ENCODE data around the gene FTL.

FTL gene

DNA sequence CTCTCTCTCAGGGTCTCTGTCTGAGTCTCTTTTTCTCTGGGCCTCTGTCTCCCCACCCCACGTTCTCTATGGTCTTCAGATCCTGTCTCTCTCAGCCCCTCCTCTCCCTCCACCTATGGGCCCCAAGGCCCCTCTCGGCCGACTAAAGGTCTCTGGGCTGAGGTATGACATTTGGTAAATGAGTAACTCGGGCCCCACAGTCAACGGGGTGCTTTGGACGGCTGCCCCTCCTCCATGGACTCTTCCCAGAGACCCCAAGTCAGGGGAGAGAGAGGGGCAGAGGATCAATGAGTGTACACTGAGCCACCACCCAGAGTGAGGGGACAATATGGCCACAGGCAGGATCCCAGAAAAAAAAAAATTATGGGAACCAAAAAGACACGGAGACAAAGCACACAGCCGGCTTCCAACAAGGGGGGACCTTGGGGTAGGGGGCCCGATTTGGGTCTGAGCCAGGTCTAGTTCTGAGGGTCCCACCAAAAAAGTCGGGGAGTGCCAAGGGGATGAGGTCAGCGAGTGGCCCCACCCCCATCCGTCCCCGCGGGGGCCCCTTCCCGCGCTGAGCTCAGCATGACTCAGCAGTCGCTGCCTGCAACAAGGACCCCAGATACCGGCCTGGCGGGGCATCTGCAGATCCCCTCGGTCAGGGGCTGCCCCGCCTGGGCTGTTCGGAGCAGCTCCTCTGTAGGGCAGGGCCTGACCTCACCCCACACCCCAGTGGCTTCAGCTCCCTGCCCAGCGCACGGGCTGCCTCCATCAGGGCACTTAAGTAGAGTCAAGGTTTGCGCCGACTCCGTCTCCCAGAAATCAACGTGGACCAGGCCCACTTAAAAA, 1.5 kb upstream of the FTL start:
- no peak for ATAC-seq (replicated peaks; ENCODE audit: extremely low read depth, poor library complexity, severe bottlenecking)
- Mint-ChIP-seq H3K36me3 (ENCODE audit: insufficient read depth) (peaks cover 26% of the 10 kb centered on the region), H3K27ac (ENCODE audit: low read depth) (peak overlapping the region; percentile 99), H3K9me3 (no peaks in the 10 kb centered on the region), H3K4me1 (peaks cover 58% of the 10 kb centered on the region), H3K27me3 (no peaks in the 10 kb centered on the region), H3K4me3 (peak overlapping the region; percentile 99)
- no peak for DNase-seq (ENCODE audit: low spot score in 2 of 2)

- Mint-ChIP-seq H3K9me3 (no peaks in the 10 kb centered on the region), H3K4me1 (peaks cover 58% of the 10 kb centered on the region), H3K4me3 (peak overlapping the region; percentile 99), H3K36me3 (ENCODE audit: insufficient read depth) (peaks cover 27% of the 10 kb centered on the region), H3K27me3 (no peaks in the 10 kb centered on the region), H3K27ac (ENCODE audit: low read depth) (peak overlapping the region; percentile 99)
- no peak for ATAC-seq (replicated peaks; ENCODE audit: extremely low read depth, poor library complexity, severe bottlenecking)
- DNase-seq (ENCODE audit: low spot score in 2 of 2): no peak
Observed at GRCh38 chr19:48964205-48965039, 687 bp upstream of the FTL start.

DNA sequence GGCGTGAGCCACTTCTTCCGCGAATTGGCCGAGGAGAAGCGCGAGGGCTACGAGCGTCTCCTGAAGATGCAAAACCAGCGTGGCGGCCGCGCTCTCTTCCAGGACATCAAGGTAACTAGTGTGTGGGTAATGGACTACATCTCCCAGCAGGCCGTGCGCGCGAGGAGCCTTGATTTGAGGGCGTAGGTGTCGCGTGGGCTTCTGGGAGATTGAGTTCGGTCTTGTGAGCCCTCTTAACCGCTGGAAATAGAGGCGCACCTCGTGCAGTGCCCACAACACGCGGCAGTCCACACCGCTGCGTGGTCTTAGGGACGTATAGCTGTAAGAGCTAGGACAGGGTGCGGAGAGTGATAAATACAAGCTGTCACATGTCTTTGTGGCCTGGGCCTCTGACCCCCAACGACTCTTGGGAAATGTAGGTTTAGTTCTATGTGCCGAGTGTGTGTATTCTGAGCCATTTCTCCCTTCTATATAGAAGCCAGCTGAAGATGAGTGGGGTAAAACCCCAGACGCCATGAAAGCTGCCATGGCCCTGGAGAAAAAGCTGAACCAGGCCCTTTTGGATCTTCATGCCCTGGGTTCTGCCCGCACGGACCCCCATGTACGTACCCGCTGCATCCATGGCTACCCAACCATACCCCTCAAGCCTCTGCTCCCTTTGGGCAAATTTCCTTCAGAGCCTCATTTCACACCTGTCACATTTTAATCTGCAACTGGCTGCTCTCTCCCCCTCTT, 864 bp downstream of the FTL start:
- Mint-ChIP-seq H3K27ac (ENCODE audit: low read depth) (peak overlapping the region; percentile 99), H3K36me3 (ENCODE audit: insufficient read depth) (peaks cover 27% of the 10 kb centered on the region), H3K9me3 (no peaks in the 10 kb centered on the region), H3K4me3 (peak overlapping the region; percentile 99), H3K4me1 (peaks cover 63% of the 10 kb centered on the region), H3K27me3 (no peaks in the 10 kb centered on the region)
- peak; percentile 80 to 82 for DNase-seq (ENCODE audit: low spot score in 2 of 2)
- ATAC-seq (replicated peaks; ENCODE audit: extremely low read depth, poor library complexity, severe bottlenecking): peak; percentile 78

GRCh38 chr19:48966541-48967345, 1.6 kb downstream of the FTL start:
- Mint-ChIP-seq H3K36me3 (ENCODE audit: insufficient read depth) (peaks cover 23% of the 10 kb centered on the region), H3K27ac (ENCODE audit: low read depth) (peak overlapping the region; percentile 99), H3K4me3 (peak overlapping the region; percentile 99), H3K4me1 (peaks cover 63% of the 10 kb centered on the region), H3K27me3 (no peaks in the 10 kb centered on the region), H3K9me3 (no peaks in the 10 kb centered on the region)
- no peak for ATAC-seq (replicated peaks; ENCODE audit: extremely low read depth, poor library complexity, severe bottlenecking)
- DNase-seq (ENCODE audit: low spot score in 2 of 2): no peak

DNA sequence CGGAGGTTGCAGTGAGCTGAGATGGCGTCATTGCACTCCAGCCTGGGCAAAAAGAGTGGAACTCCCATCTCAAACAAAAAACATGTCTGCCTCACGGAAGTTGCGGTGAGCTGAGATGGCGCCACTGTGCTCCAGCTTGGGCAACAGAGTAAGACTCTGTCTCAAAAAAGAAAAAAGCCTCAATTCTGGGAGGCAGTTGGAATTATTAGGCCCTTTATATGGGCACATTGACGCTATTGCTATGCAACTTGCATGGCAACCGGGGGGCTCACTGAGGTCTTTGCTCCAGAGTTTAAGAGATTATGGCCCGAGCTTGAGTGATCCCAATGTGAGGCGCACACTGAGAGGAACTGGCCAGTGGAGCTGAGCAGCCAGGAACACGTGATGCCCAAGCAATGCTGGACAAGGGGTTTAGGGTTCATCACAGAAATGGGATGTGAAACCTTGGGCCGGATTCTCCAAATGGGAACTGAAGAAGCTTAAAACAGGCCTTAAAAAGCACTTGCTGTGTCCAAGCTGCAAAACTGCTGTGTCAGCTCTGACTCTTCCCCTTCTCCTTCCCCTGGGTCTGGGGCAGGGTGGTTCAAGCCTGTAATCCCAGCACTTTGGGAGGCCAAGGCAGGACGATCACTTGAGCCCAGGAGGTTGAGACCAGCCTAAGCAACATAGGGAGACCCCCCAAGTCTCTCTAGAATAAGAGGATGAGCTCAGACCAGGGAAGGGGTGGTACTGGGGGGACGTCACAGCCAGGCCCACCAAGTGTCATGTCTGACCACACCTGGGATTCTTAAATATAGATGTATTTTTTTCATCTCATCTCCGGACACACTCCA, 2.5 kb downstream of the FTL start:
- Mint-ChIP-seq H3K27ac (ENCODE audit: low read depth) (no peak overlapping the region), H3K27me3 (no peaks in the 10 kb centered on the region), H3K9me3 (no peaks in the 10 kb centered on the region), H3K36me3 (ENCODE audit: insufficient read depth) (peaks cover 23% of the 10 kb centered on the region), H3K4me1 (peaks cover 55% of the 10 kb centered on the region), H3K4me3 (no peak overlapping the region)
- no peak for DNase-seq (ENCODE audit: low spot score in 2 of 2)
- no peak for ATAC-seq (replicated peaks; ENCODE audit: extremely low read depth, poor library complexity, severe bottlenecking)

- no peak for ATAC-seq (replicated peaks; ENCODE audit: extremely low read depth, poor library complexity, severe bottlenecking)
- Mint-ChIP-seq H3K9me3 (no peaks in the 10 kb centered on the region), H3K27me3 (no peaks in the 10 kb centered on the region), H3K4me3 (no peak overlapping the region), H3K36me3 (ENCODE audit: insufficient read depth) (peaks cover 25% of the 10 kb centered on the region), H3K4me1 (peaks cover 49% of the 10 kb centered on the region), H3K27ac (ENCODE audit: low read depth) (no peak overlapping the region)
- DNase-seq (ENCODE audit: low spot score in 2 of 2): no peak
Observed at GRCh38 chr19:48968179-48968661, 3.1 kb downstream of the FTL start.

GRCh38 chr19:48968813-48969218, 3.7 kb downstream of the FTL start:
- no peak for ATAC-seq (replicated peaks; ENCODE audit: extremely low read depth, poor library complexity, severe bottlenecking)
- Mint-ChIP-seq H3K4me1 (peaks cover 43% of the 10 kb centered on the region), H3K36me3 (ENCODE audit: insufficient read depth) (peaks cover 24% of the 10 kb centered on the region), H3K27ac (ENCODE audit: low read depth) (no peak overlapping the region), H3K4me3 (no peak overlapping the region), H3K9me3 (no peaks in the 10 kb centered on the region), H3K27me3 (no peaks in the 10 kb centered on the region)
- DNase-seq (ENCODE audit: low spot score in 2 of 2): no peak

- DNase-seq (ENCODE audit: low spot score in 2 of 2) (no peak), ATAC-seq (replicated peaks; ENCODE audit: extremely low read depth, poor library complexity, severe bottlenecking) (no peak)
- Mint-ChIP-seq H3K4me3 (no peak overlapping the region), H3K36me3 (ENCODE audit: insufficient read depth) (peaks cover 24% of the 10 kb centered on the region), H3K4me1 (peaks cover 36% of the 10 kb centered on the region), H3K27ac (ENCODE audit: low read depth) (no peak overlapping the region), H3K27me3 (no peaks in the 10 kb centered on the region), H3K9me3 (no peaks in the 10 kb centered on the region)
Observed at GRCh38 chr19:48969276-48970138, 4.4 kb downstream of the FTL start.

DNA sequence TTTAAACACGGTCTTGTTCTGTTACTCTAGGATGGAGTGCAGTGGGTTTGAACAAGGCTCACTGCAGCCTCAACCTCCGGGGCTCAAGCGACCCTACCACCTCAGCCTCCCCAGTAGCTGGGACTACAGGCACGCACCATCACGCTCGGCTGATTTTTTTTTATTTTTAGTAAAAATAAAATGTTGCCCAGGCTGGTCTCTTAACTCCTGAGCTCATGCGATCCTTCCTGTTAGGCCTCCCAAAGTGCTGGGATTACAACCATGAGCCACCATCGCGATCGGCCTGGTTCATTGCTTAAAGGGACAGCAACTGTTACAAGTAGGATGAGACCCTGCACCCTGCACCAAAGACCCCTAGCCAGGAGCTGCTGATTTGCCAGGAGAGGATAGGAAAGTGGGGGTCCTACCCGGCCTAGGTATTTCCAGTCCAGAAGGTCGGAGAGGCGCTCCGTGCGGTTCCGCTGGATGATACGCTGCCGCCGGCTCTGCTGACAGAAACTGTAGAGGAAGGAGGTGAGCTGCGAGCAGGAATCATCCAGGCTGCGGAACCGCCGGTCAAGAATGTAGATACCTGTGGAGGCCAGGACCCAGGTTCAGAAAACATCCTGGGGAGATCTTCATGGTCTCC, 5.1 kb downstream of the FTL start:
- peaks cover 20% of the 10 kb centered on the region for H3K36me3 Mint-ChIP-seq (ENCODE audit: insufficient read depth)
- H3K4me3 Mint-ChIP-seq: no peak overlapping the region
- H3K27ac Mint-ChIP-seq (ENCODE audit: low read depth): no peak overlapping the region
- H3K9me3 Mint-ChIP-seq: no peaks in the 10 kb centered on the region
- ATAC-seq (replicated peaks; ENCODE audit: extremely low read depth, poor library complexity, severe bottlenecking) (no peak), DNase-seq (ENCODE audit: low spot score in 2 of 2) (no peak)
- H3K27me3 Mint-ChIP-seq: no peaks in the 10 kb centered on the region
- peaks cover 28% of the 10 kb centered on the region for H3K4me1 Mint-ChIP-seq

- Mint-ChIP-seq H3K4me3 (no peak overlapping the region), H3K27me3 (no peaks in the 10 kb centered on the region), H3K36me3 (ENCODE audit: insufficient read depth) (peaks cover 13% of the 10 kb centered on the region), H3K4me1 (peaks cover 21% of the 10 kb centered on the region), H3K27ac (ENCODE audit: low read depth) (no peak overlapping the region), H3K9me3 (no peaks in the 10 kb centered on the region)
- DNase-seq (ENCODE audit: low spot score in 2 of 2) (peak; percentile 64 to 81), ATAC-seq (replicated peaks; ENCODE audit: extremely low read depth, poor library complexity, severe bottlenecking) (peak; percentile 86)
Observed at GRCh38 chr19:48970923-48971395, 5.8 kb downstream of the FTL start.

All from central memory CD8-positive, alpha-beta T cell (primary cell).